H9 (cell line): ENCODE measurements around the gene CPLX1. TPM values are rescaled to one million over a fixed set of nuclear protein-coding genes. Genes with fewer than 3 reads are reported as not detected.

ENCODE experiments used
- DNase-seq: peaks from one replicate; pipeline ENCODE4 v3.0.0-alpha.2; 2017
- H2AFZ ChIP-seq: one replicate; pipeline ENCODE4 v1.6.1; 2013; ENCODE audit warnings: mild to moderate bottlenecking, low read length, control low read depth, moderate library complexity
- H2AK5ac ChIP-seq: 2 replicates; pipeline ENCODE4 v1.6.1; 2013; ENCODE audit warnings: low read length, control low read depth, mixed read lengths; ENCODE audit not compliant: insufficient read length
- H2BK120ac ChIP-seq: one replicate; pipeline ENCODE4 v1.6.1; 2013; ENCODE audit warnings: low read depth, mild to moderate bottlenecking, low read length, control low read depth, inconsistent platforms; ENCODE audit not compliant: poor library complexity, severe bottlenecking
- H2BK12ac ChIP-seq: 2 replicates; pipeline ENCODE4 v1.6.1; 2013; ENCODE audit warnings: low read length, control low read depth, mixed read lengths, low read depth; ENCODE audit not compliant: insufficient read length
- H2BK15ac ChIP-seq: 2 replicates; pipeline ENCODE4 v1.6.1; 2013; ENCODE audit warnings: low read depth, low read length, control low read depth
- H2BK20ac ChIP-seq: one replicate; pipeline ENCODE4 v1.6.1; 2013; ENCODE audit warnings: low read depth, mild to moderate bottlenecking, low read length, control low read depth, inconsistent platforms; ENCODE audit not compliant: poor library complexity, severe bottlenecking
- H2BK5ac ChIP-seq: 2 replicates; pipeline ENCODE4 v1.6.1; 2013; ENCODE audit warnings: low read length, control low read depth, mixed read lengths; ENCODE audit not compliant: insufficient read length
- H3K14ac ChIP-seq: 2 replicates; pipeline ENCODE4 v1.6.1; 2013; ENCODE audit warnings: low read length, control low read depth; ENCODE audit not compliant: insufficient read depth
- H3K18ac ChIP-seq: 2 replicates; pipeline ENCODE4 v1.6.1; 2013; ENCODE audit warnings: low read depth, mild to moderate bottlenecking, mixed read lengths, low read length, control low read depth; ENCODE audit not compliant: insufficient read length
- H3K23ac ChIP-seq: 2 replicates; pipeline ENCODE4 v1.6.1; 2013; ENCODE audit warnings: low read length, control low read depth, mixed read lengths, low read depth; ENCODE audit not compliant: insufficient read length
- H3K23me2 ChIP-seq: 2 replicates; pipeline ENCODE4 v1.6.1; 2013; ENCODE audit warnings: low read depth, mild to moderate bottlenecking, mixed read lengths, low read length, control low read depth; ENCODE audit not compliant: insufficient read length, poor library complexity, severe bottlenecking
- H3K27ac ChIP-seq: 2 replicates; pipeline ENCODE4 v1.5.1; 2013; ENCODE audit warnings: low read length, control low read depth, mixed read lengths, low read depth; ENCODE audit not compliant: insufficient read length
- H3K27me3 ChIP-seq: 2 replicates; pipeline ENCODE4 v1.6.1; 2013; ENCODE audit warnings: low read length, control low read depth, inconsistent platforms; ENCODE audit not compliant: insufficient read depth
- H3K4ac ChIP-seq: 2 replicates; pipeline ENCODE4 v1.6.1; 2013; ENCODE audit warnings: low read depth, mild to moderate bottlenecking, control low read depth, inconsistent platforms, low read length, moderate library complexity
- H3K4me1 ChIP-seq: 2 replicates; pipeline ENCODE4 v1.6.1; 2013; ENCODE audit warnings: low read length, control low read depth, inconsistent platforms; ENCODE audit not compliant: insufficient read depth
- H3K4me2 ChIP-seq: 2 replicates; pipeline ENCODE4 v1.6.1; 2013; ENCODE audit warnings: low read length, control low read depth, mixed read lengths; ENCODE audit not compliant: insufficient read length, insufficient read depth
- H3K56ac ChIP-seq: 2 replicates; pipeline ENCODE4 v1.6.1; 2013; ENCODE audit warnings: low read depth, mild to moderate bottlenecking, mixed read lengths, low read length, control low read depth; ENCODE audit not compliant: insufficient read length
- H3K79me1 ChIP-seq: 2 replicates; pipeline ENCODE4 v1.6.1; 2013; ENCODE audit warnings: low read depth, mild to moderate bottlenecking, moderate library complexity, low read length, control low read depth, inconsistent platforms; ENCODE audit not compliant: insufficient read depth, poor library complexity, severe bottlenecking
- H3K79me2 ChIP-seq: 2 replicates; pipeline ENCODE4 v1.6.1; 2013; ENCODE audit warnings: low read length, control low read depth, inconsistent platforms; ENCODE audit not compliant: insufficient read depth
- H3K9ac ChIP-seq: 2 replicates; pipeline ENCODE4 v1.6.1; 2013; ENCODE audit warnings: low read length, control low read depth, mixed read lengths; ENCODE audit not compliant: insufficient read length; ENCODE audit errors: extremely low read depth
- H3K9me3 ChIP-seq: one replicate; pipeline ENCODE4 v1.6.1; 2013; ENCODE audit warnings: low read depth, low read length, inconsistent platforms; ENCODE audit not compliant: control insufficient read depth
- H3T11ph ChIP-seq: one replicate; pipeline ENCODE4 v1.6.1; 2013; ENCODE audit warnings: mild to moderate bottlenecking, low read length, control low read depth, inconsistent platforms
- H4K20me1 ChIP-seq: one replicate; pipeline ENCODE4 v1.6.1; 2013; ENCODE audit not compliant: control insufficient read depth, insufficient read length, insufficient read depth
- H4K5ac ChIP-seq: 2 replicates; pipeline ENCODE4 v1.6.1; 2013; ENCODE audit warnings: low read depth, mild to moderate bottlenecking, mixed read lengths, low read length, control low read depth; ENCODE audit not compliant: insufficient read length
- H4K8ac ChIP-seq: replicated peaks from 2 replicates; pipeline ENCODE4 v1.6.1; 2013; ENCODE audit warnings: low read length, control low read depth, mixed read lengths, low read depth; ENCODE audit not compliant: insufficient read length
- H4K91ac ChIP-seq: 2 replicates; pipeline ENCODE4 v1.6.1; 2013; ENCODE audit warnings: low read depth, mild to moderate bottlenecking, moderate library complexity, mixed read lengths, low read length, control low read depth; ENCODE audit not compliant: insufficient read length
- H3K27ac Mint-ChIP-seq, 3 experiments: 2 replicates in 2 of 3; 3 replicates in 1 of 3; pipeline ENCODE4 v1.8.0; 2020 to 2021; ENCODE audit warnings: mixed read lengths in 3 of 3, mild to moderate bottlenecking in 1 of 3, moderate library complexity in 1 of 3
- H3K27me3 Mint-ChIP-seq: 2 replicates; pipeline ENCODE4 v1.8.0; 2021; ENCODE audit warnings: low read depth, mild to moderate bottlenecking, moderate library complexity, mixed read lengths
- H3K36me3 Mint-ChIP-seq, 3 experiments: 2 replicates in 2 of 3; 3 replicates in 1 of 3; pipeline ENCODE4 v1.8.0; 2020 to 2021; ENCODE audit warnings: low read depth in 3 of 3, mixed read lengths in 3 of 3; ENCODE audit not compliant: insufficient read depth in 1 of 3
- H3K4me1 Mint-ChIP-seq, 2 experiments: 2 replicates each; pipeline ENCODE4 v1.8.0; 2020; ENCODE audit warnings: mixed read lengths in 2 of 2
- H3K4me3 Mint-ChIP-seq, 2 experiments: 2 replicates in 1 of 2; 3 replicates in 1 of 2; pipeline ENCODE4 v1.8.0; 2020 to 2021; ENCODE audit warnings: mild to moderate bottlenecking in 2 of 2, mixed read lengths in 2 of 2, moderate library complexity in 1 of 2
- H3K9me3 Mint-ChIP-seq, 2 experiments: 2 replicates in 1 of 2; 3 replicates in 1 of 2; pipeline ENCODE4 v1.8.0; 2020; ENCODE audit warnings: mild to moderate bottlenecking in 2 of 2, mixed read lengths in 2 of 2, moderate library complexity in 1 of 2
- CTCF ChIP-seq: fragments of 200-600 bp; sonication (generic); conservative IDR thresholded peaks from 3 replicates; pipeline ENCODE4 v1.8.0; 2021; ENCODE audit warnings: antibody characterized with exemption, mild to moderate bottlenecking
- WGBS: extraction: QIAGEN DNeasy Blood & Tissue Kit; methylation state at CpG from one replicate; pipeline ENCODE4 v1.1.7; 2013; ENCODE audit warnings: missing lambda C conversion rate, low lambda C conversion rate, mixed read lengths; ENCODE audit not compliant: insufficient read length; ENCODE audit errors: extremely low coverage; 5-methylcytosine and 5-hydroxymethylcytosine counted together
- total RNA-seq: library from RNA; stranded (reverse); gene quantifications from 2 replicates; pipeline ENCODE4 v1.2.1, GENCODE V29; 2021

Gene CPLX1
- total RNA-seq, 1 experiment from 2014 or later = 0.90 TPM

GRCh38 chr4:772776-773175 lies 53.2 kb downstream of the CPLX1 start:
- Mint-ChIP-seq H3K27ac (no peak overlapping the region), H3K9me3 (no peaks in the 10 kb centered on the region), H3K27me3 (no peaks in the 10 kb centered on the region), H3K4me1 (peaks cover 7 to 13% of the 10 kb centered on the region in 2 experiments; a peak in 3 of 4 replicates), H3K36me3 (peaks cover 44 to 78% (median 67%) of the 10 kb centered on the region in 3 experiments), H3K4me3 (no peak overlapping the region)
- H2BK15ac ChIP-seq = no peak overlapping the region
- H3K18ac ChIP-seq = no peak overlapping the region
- no peak overlapping the region for H2BK120ac ChIP-seq
- H2BK20ac ChIP-seq = no peak overlapping the region
- no peak overlapping the region for H3K9ac ChIP-seq
- no peaks in the 10 kb centered on the region for H4K20me1 ChIP-seq
- H4K91ac ChIP-seq = no peak overlapping the region
- H2BK5ac ChIP-seq = no peak overlapping the region
- no CpG with 5 or more reads among the region's 8 CpGs for WGBS
- H3K14ac ChIP-seq = no peak overlapping the region
- H2BK12ac ChIP-seq = no peak overlapping the region
- H3K9me3 ChIP-seq = no peaks in the 10 kb centered on the region
- H3K79me1 ChIP-seq = no peaks in the 10 kb centered on the region
- H3K23ac ChIP-seq = no peak overlapping the region
- no peak overlapping the region for H3K4me2 ChIP-seq
- H3K79me2 ChIP-seq = peaks cover 5% of the 10 kb centered on the region; the same call in 1 of the 2 replicates
- no peak overlapping the region for H4K8ac ChIP-seq
- H3K27ac ChIP-seq = no peak overlapping the region
- no peak overlapping the region for H4K5ac ChIP-seq
- DNase-seq = no peak
- no peak overlapping the region for H2AK5ac ChIP-seq
- H3K56ac ChIP-seq = no peak overlapping the region
- no peaks in the 10 kb centered on the region for H3K27me3 ChIP-seq
- H2AFZ ChIP-seq = no peak overlapping the region
- H3K4me1 ChIP-seq = no peaks in the 10 kb centered on the region
- H3T11ph ChIP-seq = no peak overlapping the region
- no peak for TF ChIP-seq CTCF
- H3K4ac ChIP-seq = no peak overlapping the region
- H3K23me2 ChIP-seq = no peaks in the 10 kb centered on the region
